Panc1 (cell line): ENCODE results near the gene INPP5A. TPM values are rescaled to one million over a fixed set of nuclear protein-coding genes. Genes with fewer than 3 reads are reported as not detected.

Experiments
- ATAC-seq: fragments of 200-7000 bp; cut with Tn5 transposase; 2 replicates; pipeline ENCODE4 v1.9.1; 2020; ENCODE audit warnings: mild to moderate bottlenecking, moderate library complexity
- BruUV-seq: library from RNA; stranded (reverse); fragments of 400-500 nt; replicated peaks from 2 replicates; lab custom pipeline; 2021; lab: Mats Ljungman, UMichigan
- CTCF ChIA-PET: fragments of 300-600 bp; sonication (Branson Sonifier 250); formaldehyde crosslinking; loops from one replicate; lab custom pipeline; 2022; ENCODE audit warnings: antibody characterized with exemption; lab: Charles Lee
- POLR2A ChIA-PET: fragments of 300-600 bp; sonication (Branson Sonifier 250); formaldehyde crosslinking; loops from one replicate; lab custom pipeline; 2022; ENCODE audit warnings: antibody characterized with exemption; lab: Charles Lee
- DNase-seq: peaks from one replicate; pipeline ENCODE4 v3.0.0-alpha.2; 2010; ENCODE audit warnings: low read depth, low spot score
- H3K27ac ChIP-seq: 2 replicates; pipeline ENCODE4 v1.5.1; 2011; ENCODE audit warnings: mild to moderate bottlenecking, low read length, inconsistent platforms
- H3K27me3 ChIP-seq: fragments of 200-500 bp; sonication (Bioruptor generic); 2 replicates; pipeline ENCODE4 v1.6.0; 2014; ENCODE audit warnings: low read length, inconsistent platforms; ENCODE audit not compliant: control insufficient read depth, insufficient read depth
- H3K36me3 ChIP-seq: fragments of 200-500 bp; sonication (Bioruptor generic); 2 replicates; pipeline ENCODE4 v1.5.1; 2014; ENCODE audit warnings: inconsistent platforms, mild to moderate bottlenecking, low read length, moderate library complexity; ENCODE audit not compliant: control insufficient read depth, insufficient read depth
- H3K4me1 ChIP-seq: 2 replicates; pipeline ENCODE4 v1.5.1; 2011; ENCODE audit warnings: inconsistent platforms, mild to moderate bottlenecking, low read length, moderate library complexity; ENCODE audit not compliant: control insufficient read depth, insufficient read depth
- H3K4me3 ChIP-seq, 2 experiments: 2 replicates each; pipeline ENCODE4 v1.5.1; 2011 to 2012; ENCODE audit warnings: low read depth in 2 of 2, low read length in 2 of 2, mild to moderate bottlenecking in 2 of 2, inconsistent platforms in 1 of 2, moderate library complexity in 1 of 2
- H3K9me3 ChIP-seq: fragments of 200-500 bp; sonication (Bioruptor generic); 2 replicates; pipeline ENCODE4 v1.5.1; 2014; ENCODE audit warnings: low read depth, mild to moderate bottlenecking, inconsistent platforms, low read length, moderate library complexity; ENCODE audit not compliant: control insufficient read depth, insufficient read depth
- CTCF ChIP-seq: fragments of 450-650 bp; IDR thresholded peaks from 2 replicates; pipeline ENCODE4 v1.5.1; 2017; ENCODE audit warnings: mild to moderate bottlenecking
- POLR2AphosphoS5 ChIP-seq: IDR thresholded peaks from 2 replicates; pipeline ENCODE4 v1.6.1; 2012; ENCODE audit warnings: mild to moderate bottlenecking, low read depth, low read length, moderate library complexity
- REST ChIP-seq, 2 experiments: IDR thresholded peaks; 2 replicates each; pipeline ENCODE4 v1.6.1; 2011 to 2012; ENCODE audit warnings: low read depth in 2 of 2, control low read depth in 1 of 2, low read length in 1 of 2, mild to moderate bottlenecking in 1 of 2, moderate library complexity in 1 of 2; ENCODE audit not compliant: insufficient read depth in 1 of 2
- SIN3A ChIP-seq: IDR thresholded peaks from 2 replicates; pipeline ENCODE4 v1.6.1; 2012; ENCODE audit warnings: low read depth, mild to moderate bottlenecking, low read length, moderate library complexity, borderline replicate concordance; ENCODE audit not compliant: insufficient read depth
- TCF7L2 ChIP-seq: IDR thresholded peaks from 2 replicates; pipeline ENCODE4 v1.6.1; 2011; ENCODE audit warnings: mild to moderate bottlenecking, low read depth, low read length, inconsistent platforms
- in situ Hi-C: cut with HindIII; loops from 2 replicates; pipeline ENCODE4 v1.10.0; 2016; ENCODE audit warnings: low sequenced_read_pairs, low pct_unique_long_range_greater_than_20kb
- intact Hi-C: fragments of 100-400 bp; cut with micrococcal nuclease; formaldehyde crosslinking; loops from one replicate; pipeline ENCODE4 v1.10.0; 2022; ENCODE audit not compliant: unreplicated experiment
- total RNA-seq: library from RNA; stranded (reverse); gene quantifications from one replicate; pipeline ENCODE4 v1.2.1, GENCODE V29; 2021; ENCODE audit not compliant: unreplicated experiment

The INPP5A gene
- total RNA-seq, 1 experiment from 2014 or later = 60.0 TPM

GRCh38 chr10:132528064-132528691 is 9.4 kb upstream of the INPP5A start:
- in situ Hi-C loops (no loop called here), intact Hi-C loops (no loop called here)
- H3K9me3 ChIP-seq = peaks cover 4% of the 10 kb centered on the region; the same call in 1 of the 2 replicates
- no peak overlapping the region for H3K4me3 ChIP-seq
- ChIA-PET POLR2A (no interaction called here), CTCF (no interaction called here)
- TF ChIP-seq POLR2AphosphoS5 (no peak), CTCF (no peak), REST (IDR thresholded peaks at IDR 0.05; ENCODE audit: insufficient read depth in 1 of 2, low read depth in 2 of 2, low read length in 1 of 2) (no peak), SIN3A (no peak), TCF7L2 (no peak)
- no peaks in the 10 kb centered on the region for H3K36me3 ChIP-seq
- DNase-seq (no peak), ATAC-seq (no peak)
- H3K27me3 ChIP-seq = no peaks in the 10 kb centered on the region
- H3K4me1 ChIP-seq = peaks cover 23% of the 10 kb centered on the region
- no peak overlapping the region; the same call in 1 of the 2 replicates for H3K27ac ChIP-seq
- no TSS peak for BruUV-seq

- intact Hi-C loops (no loop called here), in situ Hi-C loops (no loop called here)
- POLR2A ChIA-PET = interaction anchor here (0.6 to 1.1 kb wide), 2 partner anchors 19 to 224 kb away, joined by 3 to 4 read pairs; partner anchors contain the start of gene STK32C
- H3K4me3 ChIP-seq = no peak overlapping the region
- no TSS peak for BruUV-seq
- no peaks in the 10 kb centered on the region for H3K36me3 ChIP-seq
- CTCF ChIA-PET = interaction anchor here (0.7 kb wide), 1 partner anchor 73 kb away, joined by 3 read pairs; no protein-coding TSS in a partner anchor
- no peaks in the 10 kb centered on the region for H3K27me3 ChIP-seq
- peaks cover 54% of the 10 kb centered on the region for H3K4me1 ChIP-seq
- TF ChIP-seq TCF7L2 (no peak), POLR2AphosphoS5 (no peak), SIN3A (no peak), CTCF (no peak), REST (IDR thresholded peaks at IDR 0.05; ENCODE audit: insufficient read depth in 1 of 2, low read depth in 2 of 2, low read length in 1 of 2) (no peak)
- DNase-seq (no peak), ATAC-seq (no peak)
- 0 out of 2 replicates have a peak overlapping the region, but pooled peaks have one; percentile 1 for H3K27ac ChIP-seq
- peaks cover 4% of the 10 kb centered on the region; the same call in 1 of the 2 replicates for H3K9me3 ChIP-seq
Observed at GRCh38 chr10:132532179-132532578, 5.4 kb upstream of the INPP5A start.
